OCI-LY7 (cell line): ENCODE results near the gene PARD3B. TPM values are rescaled to one million over a fixed set of nuclear protein-coding genes. Genes with fewer than 3 reads are reported as not detected.

Experiments
- BruUV-seq: library from RNA; stranded (reverse); fragments of 400-500 nt; replicated peaks from 2 replicates; lab custom pipeline; 2021; lab: Mats Ljungman, UMichigan
- CTCF ChIA-PET: fragments of 300-600 bp; sonication (Branson Sonifier 250); formaldehyde crosslinking; loops from one replicate; lab custom pipeline; 2022; ENCODE audit warnings: antibody characterized with exemption; ENCODE audit not compliant: unreplicated experiment; lab: Charles Lee
- POLR2A ChIA-PET: fragments of 300-600 bp; sonication (Branson Sonifier 250); formaldehyde crosslinking; loops from one replicate; lab custom pipeline; 2022; ENCODE audit warnings: antibody characterized with exemption; lab: Charles Lee
- DNase-seq: peaks from one replicate; pipeline ENCODE4 v3.0.0-alpha.2; 2015; ENCODE audit warnings: low spot score
- H2AFZ ChIP-seq: fragments of 200-600 bp; sonication (generic), shearing (Covaris generic); 2 replicates; pipeline ENCODE4 v1.6.1; 2014; ENCODE audit warnings: mild to moderate bottlenecking, antibody characterized with exemption, low read length, moderate library complexity
- H3K27ac ChIP-seq: fragments of 200-600 bp; sonication (generic); 2 replicates; pipeline ENCODE4 v1.5.1; 2014; ENCODE audit warnings: mixed run types, low read depth, mild to moderate bottlenecking, moderate library complexity, low read length, inconsistent platforms; ENCODE audit not compliant: poor library complexity, severe bottlenecking
- H3K36me3 ChIP-seq: fragments of 200-600 bp; sonication (generic); 2 replicates; pipeline ENCODE4 v1.6.1; 2014; ENCODE audit warnings: mild to moderate bottlenecking, antibody characterized with exemption, low read length, moderate library complexity, mixed read lengths; ENCODE audit not compliant: insufficient read depth
- H3K4me1 ChIP-seq: fragments of 200-600 bp; sonication (generic); 2 replicates; pipeline ENCODE4 v1.5.1; 2014; ENCODE audit warnings: mild to moderate bottlenecking, low read length; ENCODE audit not compliant: insufficient read depth, poor library complexity, severe bottlenecking
- H3K4me2 ChIP-seq: fragments of 200-600 bp; sonication (generic); 2 replicates; pipeline ENCODE4 v1.6.1; 2014; ENCODE audit warnings: mild to moderate bottlenecking, low read length
- H3K4me3 ChIP-seq: fragments of 200-600 bp; sonication (generic); 2 replicates; pipeline ENCODE4 v1.5.1; 2014; ENCODE audit warnings: mild to moderate bottlenecking, low read depth, low read length; ENCODE audit not compliant: poor library complexity, severe bottlenecking
- H3K79me2 ChIP-seq: fragments of 200-600 bp; sonication (generic); 2 replicates; pipeline ENCODE4 v1.6.1; 2016; ENCODE audit warnings: low read depth, mild to moderate bottlenecking, low read length, moderate library complexity, mixed read lengths; ENCODE audit not compliant: insufficient read depth
- H3K9me2 ChIP-seq: fragments of 200-600 bp; sonication (generic); 2 replicates; pipeline ENCODE4 v1.6.1; 2016; ENCODE audit warnings: mild to moderate bottlenecking, low read length, mixed read lengths; ENCODE audit not compliant: insufficient read depth
- H3K9me3 ChIP-seq: fragments of 200-600 bp; sonication (generic); 2 replicates; pipeline ENCODE4 v1.6.1; 2014; ENCODE audit warnings: mild to moderate bottlenecking, mixed run types, low read length, mixed read lengths
- H4K20me1 ChIP-seq: fragments of 200-600 bp; sonication (generic); 2 replicates; pipeline ENCODE4 v1.6.1; 2014; ENCODE audit warnings: mild to moderate bottlenecking, antibody characterized with exemption, low read length, moderate library complexity, mixed read lengths; ENCODE audit not compliant: insufficient read depth
- EZH2phosphoT487 ChIP-seq: fragments of 200-600 bp; sonication (generic); IDR thresholded peaks from 2 replicates; pipeline ENCODE4 v1.6.1; 2018; ENCODE audit warnings: low read depth, borderline replicate concordance, mild to moderate bottlenecking, mixed run types, antibody characterized with exemption, low read length, moderate library complexity, mixed read lengths
- intact Hi-C: fragments of 100-400 bp; cut with micrococcal nuclease; formaldehyde crosslinking; loops from one replicate; pipeline ENCODE4 v1.10.0; 2022; ENCODE audit not compliant: unreplicated experiment
- total RNA-seq, 2 experiments: library from RNA; depleted of rRNA in 1 of 2; stranded (reverse); fragments of >200 nt in 1 of 2; shearing (Covaris generic) in 1 of 2; gene quantifications; 2 replicates each; pipeline ENCODE4 v1.2.3, GENCODE V29; 2014 to 2022
- TF ChIP-seq, protein P1 (sequence below): fragments of 200-600 bp; sonication (generic); conservative IDR thresholded peaks from 2 replicates; pipeline ENCODE4 v1.5.1; 2014; ENCODE audit warnings: mild to moderate bottlenecking, antibody characterized with exemption, low read length, moderate library complexity, mixed read lengths

The PARD3B gene
- total RNA-seq, 2 experiments from 2014 or later: not detected

DNA sequence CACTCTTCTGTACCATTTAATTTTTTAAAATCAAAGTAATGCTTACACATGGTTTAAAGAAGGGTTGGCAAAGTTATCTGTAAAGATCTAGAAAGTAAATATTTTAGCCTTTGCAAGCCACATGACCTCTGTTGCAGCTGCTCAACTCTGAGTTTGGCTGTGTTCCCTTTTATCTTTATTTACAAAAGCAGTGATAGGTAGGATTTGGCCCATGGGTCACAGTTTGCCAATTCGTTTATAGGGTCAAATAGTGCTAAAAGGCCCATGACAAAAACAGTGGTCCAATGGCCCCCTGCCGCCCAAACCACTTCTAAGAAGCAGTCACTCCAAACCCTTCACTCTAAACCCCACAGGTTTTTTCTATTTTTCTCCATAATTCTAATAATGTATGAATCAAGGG, 124.8 kb downstream of the PARD3B start:
- ChIA-PET CTCF (no interaction called here), POLR2A (no interaction called here)
- no peak for DNase-seq
- Histone ChIP-seq H3K9me2 (no peaks in the 10 kb centered on the region), H2AFZ (no peak overlapping the region), H3K9me3 (no peaks in the 10 kb centered on the region), H3K4me3 (no peak overlapping the region), H3K4me2 (no peak overlapping the region), H3K27ac (no peak overlapping the region), H4K20me1 (no peaks in the 10 kb centered on the region), H3K4me1 (no peaks in the 10 kb centered on the region), H3K36me3 (no peaks in the 10 kb centered on the region), H3K79me2 (no peaks in the 10 kb centered on the region)
- BruUV-seq: no TSS peak
- TF ChIP-seq, protein P1, sequence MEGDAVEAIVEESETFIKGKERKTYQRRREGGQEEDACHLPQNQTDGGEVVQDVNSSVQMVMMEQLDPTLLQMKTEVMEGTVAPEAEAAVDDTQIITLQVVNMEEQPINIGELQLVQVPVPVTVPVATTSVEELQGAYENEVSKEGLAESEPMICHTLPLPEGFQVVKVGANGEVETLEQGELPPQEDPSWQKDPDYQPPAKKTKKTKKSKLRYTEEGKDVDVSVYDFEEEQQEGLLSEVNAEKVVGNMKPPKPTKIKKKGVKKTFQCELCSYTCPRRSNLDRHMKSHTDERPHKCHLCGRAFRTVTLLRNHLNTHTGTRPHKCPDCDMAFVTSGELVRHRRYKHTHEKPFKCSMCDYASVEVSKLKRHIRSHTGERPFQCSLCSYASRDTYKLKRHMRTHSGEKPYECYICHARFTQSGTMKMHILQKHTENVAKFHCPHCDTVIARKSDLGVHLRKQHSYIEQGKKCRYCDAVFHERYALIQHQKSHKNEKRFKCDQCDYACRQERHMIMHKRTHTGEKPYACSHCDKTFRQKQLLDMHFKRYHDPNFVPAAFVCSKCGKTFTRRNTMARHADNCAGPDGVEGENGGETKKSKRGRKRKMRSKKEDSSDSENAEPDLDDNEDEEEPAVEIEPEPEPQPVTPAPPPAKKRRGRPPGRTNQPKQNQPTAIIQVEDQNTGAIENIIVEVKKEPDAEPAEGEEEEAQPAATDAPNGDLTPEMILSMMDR: no peak
- TF ChIP-seq EZH2phosphoT487: no peak
- intact Hi-C loops: no loop called here

DNA sequence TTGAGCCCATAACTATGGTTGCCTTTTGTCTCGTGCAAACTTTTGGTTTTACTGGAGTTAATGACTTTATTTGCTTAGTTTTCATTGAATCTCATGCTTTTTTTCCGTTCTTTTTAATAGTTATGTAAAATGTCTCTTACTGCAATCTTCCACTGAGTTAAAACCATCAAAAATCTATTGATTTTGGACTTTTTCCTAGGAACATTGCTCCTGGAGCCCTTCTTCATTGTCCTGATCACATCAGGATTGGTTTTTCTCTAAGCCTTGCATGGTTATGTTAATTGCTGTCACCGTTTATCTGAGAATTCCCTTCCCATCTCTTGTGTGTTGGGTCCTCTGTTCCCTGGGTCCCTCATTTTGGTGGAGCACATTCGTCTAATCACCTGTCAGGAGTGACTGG, 125.5 kb downstream of the PARD3B start:
- POLR2A ChIA-PET: no interaction called here
- TF ChIP-seq EZH2phosphoT487: no peak
- TF ChIP-seq, protein P1: no peak
- no peak overlapping the region for H3K4me2 ChIP-seq

GRCh38 chr2:204672772-204673171, 127.5 kb downstream of the PARD3B start:
- DNase-seq: no peak
- H4K20me1 ChIP-seq: no peaks in the 10 kb centered on the region
- H3K79me2 ChIP-seq: no peaks in the 10 kb centered on the region
- intact Hi-C loops: no loop called here
- ChIA-PET CTCF (no interaction called here), POLR2A (interaction anchor here (0.5 to 1.7 kb wide), 2 partner anchors 10 to 442 kb away, joined by 3 to 8 read pairs; no protein-coding TSS in a partner anchor)
- no peak overlapping the region for H2AFZ ChIP-seq
- no peaks in the 10 kb centered on the region for H3K9me3 ChIP-seq
- no peak overlapping the region for H3K4me3 ChIP-seq
- no peaks in the 10 kb centered on the region for H3K9me2 ChIP-seq
- BruUV-seq: no TSS peak
- H3K27ac ChIP-seq: no peak overlapping the region
- H3K4me2 ChIP-seq: no peak overlapping the region
- H3K36me3 ChIP-seq: no peaks in the 10 kb centered on the region
- TF ChIP-seq, protein P1: no peak
- TF ChIP-seq EZH2phosphoT487: no peak
- H3K4me1 ChIP-seq: no peaks in the 10 kb centered on the region

More for the DNA sequence above, 125.5 kb downstream of the PARD3B start:
- no peaks in the 10 kb centered on the region for H3K79me2 ChIP-seq
- CTCF ChIA-PET: no interaction called here
- BruUV-seq: no TSS peak
- no peaks in the 10 kb centered on the region for H3K9me2 ChIP-seq
- H2AFZ ChIP-seq: no peak overlapping the region
- no peaks in the 10 kb centered on the region for H3K9me3 ChIP-seq
- no peaks in the 10 kb centered on the region for H3K36me3 ChIP-seq
- no peak for DNase-seq
- H4K20me1 ChIP-seq: no peaks in the 10 kb centered on the region
- H3K4me1 ChIP-seq: no peaks in the 10 kb centered on the region
- intact Hi-C loops: no loop called here
- no peak overlapping the region for H3K27ac ChIP-seq
- H3K4me3 ChIP-seq: no peak overlapping the region
